GM19452 (cell line): ENCODE data around the gene S1PR1.
"Not testable (repeated sequence)": the region's sequence is repeated elsewhere in the genome, so short reads cannot be mapped to it uniquely, and the experiment has no call there.

Experiments
- ATAC-seq: cut with Tn5 transposase; IDR thresholded peaks from one replicate; pipeline ENCODE4 v1.9.1; 2021; ENCODE audit not compliant: unreplicated experiment

S1PR1 gene

GRCh38 chr1:101236516-101237228 is at the start of gene S1PR1:
S1PR1 (plus strand) TSS chr1:101237019; CDS start chr1:101238985, 1,966 bp downstream.
- peak; percentile 20 for ATAC-seq

- ATAC-seq: no peak
Measured at GRCh38 chr1:101187297-101187696, 49.5 kb upstream of the S1PR1 start.

- no peak for ATAC-seq
Measured at GRCh38 chr1:101188331-101188730, 48.5 kb upstream of the S1PR1 start.

GRCh38 chr1:101188968-101189367 is 47.9 kb upstream of the S1PR1 start:
- ATAC-seq: not testable (repeated sequence)

- ATAC-seq: no peak
Measured at GRCh38 chr1:101190441-101190840, 46.4 kb upstream of the S1PR1 start.

DNA sequence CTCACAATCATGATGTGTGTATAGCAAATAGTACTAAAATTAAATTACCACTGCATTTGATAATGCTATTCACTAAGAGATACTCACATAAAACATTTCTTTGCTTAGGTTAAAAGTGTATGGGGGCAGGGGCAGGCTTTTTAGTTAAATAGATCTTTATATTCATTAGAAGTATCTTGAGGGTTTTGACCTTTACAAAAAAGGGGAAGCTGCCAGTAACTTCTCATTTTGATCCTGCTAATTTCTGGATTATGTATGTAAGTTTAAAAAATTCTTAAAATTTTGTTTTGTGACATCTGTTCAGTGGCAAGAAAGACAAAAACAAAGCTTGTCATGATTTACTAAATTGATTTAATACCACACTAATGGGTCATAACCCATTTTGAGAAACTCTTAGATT is 45.8 kb upstream of the S1PR1 start:
- no peak for ATAC-seq

- no peak for ATAC-seq
Measured at GRCh38 chr1:101193733-101194169, 43.1 kb upstream of the S1PR1 start.

DNA sequence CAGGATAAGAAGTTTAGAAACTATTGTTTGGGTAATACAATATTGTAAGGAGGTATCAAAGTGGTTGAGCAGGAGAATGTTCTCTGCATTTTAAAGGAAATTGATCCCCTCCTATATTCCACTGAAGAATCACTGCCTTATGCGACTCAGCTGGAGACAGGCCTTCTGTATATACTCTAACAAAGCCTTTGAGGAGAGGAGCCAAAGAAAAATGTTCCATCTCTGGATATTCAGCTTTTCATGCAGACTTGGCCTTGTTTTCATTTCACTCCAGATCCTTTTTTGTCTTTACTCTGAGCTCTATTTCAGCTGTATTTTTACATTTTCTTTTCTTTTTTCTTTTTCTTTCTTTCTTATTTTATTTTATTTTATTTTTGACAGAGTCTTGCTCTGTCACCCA is 42.1 kb upstream of the S1PR1 start:
- no peak for ATAC-seq

DNA sequence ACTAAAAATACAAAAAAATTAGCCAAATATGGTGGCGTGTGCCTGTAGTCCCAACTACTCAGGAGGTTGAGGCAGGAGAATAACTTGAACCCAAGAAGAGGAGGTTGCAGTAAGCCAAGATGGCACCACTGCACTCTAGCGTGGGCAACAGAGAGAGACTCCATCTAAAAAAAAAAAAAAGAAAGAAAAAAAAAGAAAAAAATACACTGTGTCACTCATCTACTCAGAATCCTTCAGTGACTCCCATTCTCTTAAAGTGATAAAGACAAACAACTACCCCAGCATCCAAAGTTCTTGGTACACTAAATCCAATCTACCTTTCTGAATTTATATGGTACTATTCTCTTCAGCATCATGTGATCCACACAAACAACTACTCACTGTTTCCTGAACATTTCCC is 40.2 kb upstream of the S1PR1 start:
- no peak for ATAC-seq

DNA sequence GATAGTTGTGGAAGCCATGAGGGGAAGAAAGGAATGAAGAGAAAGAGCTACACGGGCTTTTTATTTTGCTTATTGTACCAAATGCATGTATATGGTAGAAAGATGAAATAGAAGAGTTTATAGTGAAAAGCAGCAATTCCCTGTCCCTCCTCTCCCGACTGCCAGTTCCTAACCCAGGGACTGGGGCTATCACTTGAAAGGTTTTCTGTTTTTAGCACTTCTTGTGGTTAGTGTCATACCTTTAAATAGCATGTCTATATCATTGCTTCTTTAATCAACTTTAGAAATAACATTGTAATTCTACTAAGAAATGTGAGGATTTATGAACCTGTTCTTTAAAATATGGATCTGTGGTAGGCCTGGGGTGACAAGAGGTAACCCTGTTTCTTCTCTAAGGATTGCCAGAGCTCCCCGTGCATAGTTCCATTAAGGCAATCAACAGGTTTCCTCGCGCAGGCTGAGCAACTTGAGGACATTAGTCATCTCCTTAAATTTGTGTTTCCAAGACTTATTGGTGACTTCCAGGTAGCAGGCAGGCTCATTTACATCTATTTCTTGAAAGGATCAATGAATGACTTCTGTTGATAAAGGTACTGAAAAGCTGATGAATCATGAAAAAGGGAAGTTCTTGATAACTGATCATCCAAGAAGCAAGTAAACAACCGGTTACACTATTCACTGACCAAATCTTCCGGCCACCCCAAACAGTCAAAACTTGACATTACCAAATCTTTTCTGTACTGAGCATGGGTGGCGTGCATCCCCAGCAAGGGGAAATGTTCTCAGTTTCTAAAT is 37.8 kb upstream of the S1PR1 start:
- peak; percentile 99 for ATAC-seq

GRCh38 chr1:101199637-101199982 is 37.2 kb upstream of the S1PR1 start:
- ATAC-seq: no peak

DNA sequence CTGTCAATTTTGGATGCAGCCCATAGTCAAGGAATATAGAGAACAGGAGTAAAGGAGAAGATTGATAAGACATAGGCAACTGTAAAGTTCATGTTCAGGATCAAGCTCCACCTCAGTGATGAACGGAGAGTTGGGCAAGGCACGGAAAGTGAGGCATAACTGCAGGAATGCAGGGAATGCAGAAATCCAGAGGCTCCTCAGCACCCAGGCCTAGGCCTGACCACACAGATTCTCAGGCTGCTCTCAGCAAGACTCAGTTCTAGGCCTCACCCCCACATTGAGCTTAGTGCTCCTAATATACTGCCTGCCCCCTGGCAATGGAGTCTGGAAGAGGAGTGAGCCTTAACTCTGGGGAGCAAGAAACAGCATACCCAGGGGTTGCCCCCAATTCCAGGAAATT is 36.3 kb upstream of the S1PR1 start:
- ATAC-seq: no peak

DNA sequence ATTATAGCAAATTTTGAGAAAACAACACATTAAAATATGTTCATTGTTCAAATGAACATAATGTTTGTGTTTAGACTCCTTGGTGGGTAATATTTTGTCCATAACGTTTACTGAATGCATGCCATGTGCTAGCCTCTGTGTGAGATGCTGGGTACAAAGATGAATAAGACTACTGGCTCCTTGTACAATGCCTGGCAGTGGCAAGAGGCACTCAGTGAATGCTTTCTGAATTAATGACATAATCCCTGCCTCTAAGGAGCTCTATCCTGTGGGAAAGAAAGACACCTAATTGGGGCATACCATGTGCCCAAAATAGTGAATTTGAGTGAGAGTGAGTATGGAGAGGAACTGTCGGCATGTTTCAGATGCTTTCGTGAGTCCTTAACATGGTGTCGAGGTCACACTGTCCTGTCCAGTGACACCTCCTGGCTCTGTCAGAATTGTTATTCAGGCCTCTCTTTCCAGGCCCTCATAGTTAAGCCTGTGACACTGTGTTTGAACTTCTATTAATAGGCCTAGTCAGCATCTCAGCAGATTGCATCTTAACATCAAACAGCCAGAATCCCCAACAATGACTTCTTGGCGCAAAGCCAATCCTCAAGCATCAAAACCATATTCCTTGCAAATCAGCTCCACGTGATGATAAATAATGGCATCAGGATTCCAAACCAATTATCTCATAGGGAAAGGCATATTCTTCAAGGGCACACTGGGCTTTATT is 32.8 kb upstream of the S1PR1 start:
- ATAC-seq: no peak

GRCh38 chr1:101205457-101205856 is 31.4 kb upstream of the S1PR1 start:
- ATAC-seq: no peak

GRCh38 chr1:101206139-101206538 is 30.7 kb upstream of the S1PR1 start:
- ATAC-seq: not testable (repeated sequence)

- ATAC-seq: not testable (repeated sequence)
Measured at GRCh38 chr1:101207271-101207670, 29.5 kb upstream of the S1PR1 start.

DNA sequence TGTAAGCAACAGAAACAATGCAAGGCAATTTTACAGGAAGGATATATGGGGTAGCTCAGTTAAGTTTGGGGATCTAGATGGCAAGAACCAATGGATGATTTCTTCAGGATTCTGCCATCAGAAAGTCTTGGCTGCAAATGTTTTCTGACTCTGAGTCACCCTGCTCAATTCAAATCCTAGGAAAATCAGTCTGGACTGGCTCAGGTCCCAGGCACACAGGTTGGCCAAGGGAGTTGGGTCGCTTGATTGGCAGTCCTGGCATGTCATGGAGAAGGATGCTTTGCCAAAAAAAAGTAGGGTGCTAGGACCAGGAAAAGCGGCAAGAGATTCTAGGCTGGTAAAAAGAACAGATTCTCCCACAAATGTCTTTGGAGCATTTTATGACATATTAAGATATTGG is 28.9 kb upstream of the S1PR1 start:
- no peak for ATAC-seq

GRCh38 chr1:101215363-101216011 is 21.3 kb upstream of the S1PR1 start:
- no peak for ATAC-seq

DNA sequence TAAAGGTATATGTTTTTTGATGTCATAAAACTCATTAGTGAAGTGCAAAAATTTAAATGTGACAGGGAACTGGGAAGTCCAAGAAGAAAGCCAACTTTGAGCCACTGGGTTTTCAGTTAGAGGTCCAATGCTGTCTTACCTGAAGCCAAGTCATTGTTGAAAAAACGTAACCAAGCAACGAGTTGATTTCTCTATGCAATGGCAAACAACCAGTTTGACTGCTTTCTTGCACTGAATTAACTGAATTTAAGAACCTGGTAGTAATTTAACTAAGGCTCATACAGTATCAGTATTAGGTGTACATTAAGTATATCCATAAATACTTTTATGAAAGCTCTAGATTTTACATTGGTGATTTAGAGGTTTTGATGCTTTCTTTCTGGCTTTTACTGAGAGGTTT is 20.2 kb upstream of the S1PR1 start:
- no peak for ATAC-seq

DNA sequence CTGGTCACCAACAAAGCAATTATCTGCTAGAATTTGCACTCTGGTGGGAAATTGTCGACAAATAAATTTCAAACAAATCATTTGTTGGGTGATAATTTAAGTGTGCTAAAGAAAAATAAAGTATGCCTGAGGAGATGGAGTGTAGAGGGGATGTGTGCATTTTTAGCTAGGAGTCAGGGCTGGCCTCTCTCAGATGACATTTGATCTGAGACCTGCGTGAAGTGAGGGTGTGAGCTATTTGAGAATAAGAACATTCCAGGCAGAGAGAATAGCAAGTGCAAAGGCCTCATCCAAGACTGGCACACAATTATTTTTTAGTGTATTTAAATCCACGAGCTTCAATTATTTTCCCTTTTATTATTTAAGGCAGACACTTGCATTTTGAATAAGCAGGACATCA is 19.7 kb upstream of the S1PR1 start:
- no peak for ATAC-seq

DNA sequence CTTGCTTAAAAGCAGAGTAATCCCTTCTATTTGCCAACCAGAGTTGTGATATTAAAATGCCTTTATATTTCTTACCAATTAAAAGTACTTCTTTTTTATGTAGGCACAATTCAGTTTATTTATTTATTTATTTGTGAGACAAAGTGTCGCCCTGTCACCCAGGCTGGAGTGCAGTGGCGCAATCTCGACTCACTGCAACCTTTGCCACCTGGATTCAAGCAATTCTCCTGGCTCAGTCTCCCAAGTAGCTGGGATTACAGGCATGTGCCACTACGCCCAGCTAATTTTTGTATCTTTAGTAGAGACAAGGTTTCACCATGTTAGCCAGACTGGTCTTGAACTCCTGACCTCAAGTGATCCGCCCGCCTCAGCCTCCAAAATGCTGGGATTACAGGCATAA is 17.9 kb upstream of the S1PR1 start:
- not testable (repeated sequence) for ATAC-seq
